Measurements from ENCODE around the gene EEFSEC. TPM values are rescaled to one million over a fixed set of nuclear protein-coding genes. Genes with fewer than 3 reads are reported as not detected.

EEFSEC gene
- total RNA-seq, 1 donor from 2014 or later, result 6.1 TPM

- no peak overlapping the region for H2AFZ ChIP-seq (ENCODE audit: low read depth, low read length)
- TF ChIP-seq CTCF (IDR thresholded peaks at IDR 0.05; ENCODE audit: insufficient read depth, low read depth, low read length), result no peak
- Mint-ChIP-seq H3K27ac (ENCODE audit: unreplicated experiment) (no peak overlapping the region), H3K4me1 (ENCODE audit: low read depth, unreplicated experiment) (peaks cover 17% of the 10 kb centered on the region), H3K27me3 (ENCODE audit: low read depth, unreplicated experiment) (peaks cover 9% of the 10 kb centered on the region), H3K9me3 (ENCODE audit: unreplicated experiment) (no peaks in the 10 kb centered on the region), H3K36me3 (ENCODE audit: low read depth, unreplicated experiment) (peaks cover 10% of the 10 kb centered on the region), H3K4me3 (ENCODE audit: unreplicated experiment) (no peak overlapping the region)
- no peaks in the 10 kb centered on the region for H4K20me1 ChIP-seq (ENCODE audit: insufficient read depth, low read length)
- no peaks in the 10 kb centered on the region for H3K27me3 ChIP-seq (ENCODE audit: insufficient read depth, low read length)
- H3K4me1 ChIP-seq (ENCODE audit: insufficient read depth, low read length), result peaks cover 28% of the 10 kb centered on the region
- H3K9ac ChIP-seq (ENCODE audit: low read length), result no peak overlapping the region
- no peak overlapping the region for H3K4me3 ChIP-seq (ENCODE audit: insufficient read depth, low read depth, low read length)
- DNase-seq (ENCODE audit: low read depth) (no peak), FAIRE-seq (no peak)
- H3K79me2 ChIP-seq (ENCODE audit: insufficient read depth, low read length), result no peaks in the 10 kb centered on the region
- no peak overlapping the region for H3K27ac ChIP-seq (ENCODE audit: low read depth, low read length)
- H3K4me2 ChIP-seq (ENCODE audit: low read length), result no peak overlapping the region
- H3K9me3 ChIP-seq (ENCODE audit: insufficient read depth, low read depth, low read length), result no peaks in the 10 kb centered on the region
- no peaks in the 10 kb centered on the region for H3K36me3 ChIP-seq (ENCODE audit: insufficient read depth, low read length)
These were observed 118.5 kb downstream of the EEFSEC start for GRCh38 chr3:128271536-128272332.

DNA sequence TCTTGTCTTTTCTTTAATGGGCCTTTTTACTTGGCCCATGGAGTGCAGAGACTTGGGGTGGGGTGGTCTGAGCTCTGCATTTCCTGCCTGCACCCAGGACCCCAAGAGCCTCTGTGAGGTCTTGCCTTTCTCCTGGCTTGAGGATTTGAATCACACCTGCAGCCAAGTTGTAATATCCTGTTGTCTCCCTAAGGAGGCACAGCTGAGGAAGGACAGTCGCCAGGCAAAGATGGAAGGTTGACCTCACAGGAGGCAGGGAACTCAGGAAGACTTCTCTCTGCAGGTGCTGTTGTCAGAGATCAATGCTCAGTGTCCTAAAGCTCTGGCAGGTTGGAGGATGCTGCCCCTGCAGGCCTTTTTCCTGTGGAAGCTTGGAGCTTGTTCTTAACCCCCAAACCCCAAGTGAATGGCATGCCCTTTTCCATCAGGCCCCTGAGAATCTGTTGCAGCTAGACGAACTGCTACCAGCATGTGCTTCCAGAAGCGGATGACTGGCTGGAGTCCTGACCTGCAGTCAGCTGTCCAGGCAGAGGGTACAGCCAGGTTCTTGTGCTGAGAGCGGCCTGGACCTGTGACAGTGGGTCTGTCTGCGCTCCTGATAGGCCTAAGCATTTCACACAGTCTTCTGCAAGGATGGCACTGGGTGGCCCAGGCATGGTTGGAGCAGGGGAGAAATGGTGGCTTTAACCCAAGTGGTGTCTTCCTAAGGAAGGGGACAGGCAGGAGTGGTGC is 120.0 kb downstream of the EEFSEC start:
- Histone ChIP-seq H3K9ac (ENCODE audit: low read length) (no peak overlapping the region), H3K4me2 (ENCODE audit: low read length) (no peak overlapping the region), H3K79me2 (ENCODE audit: insufficient read depth, low read length) (no peaks in the 10 kb centered on the region), H3K27ac (ENCODE audit: low read depth, low read length) (no peak overlapping the region), H3K9me3 (ENCODE audit: insufficient read depth, low read depth, low read length) (no peaks in the 10 kb centered on the region), H4K20me1 (ENCODE audit: insufficient read depth, low read length) (no peaks in the 10 kb centered on the region), H3K27me3 (ENCODE audit: insufficient read depth, low read length) (no peaks in the 10 kb centered on the region), H3K4me3 (ENCODE audit: insufficient read depth, low read depth, low read length) (no peak overlapping the region), H3K4me1 (ENCODE audit: insufficient read depth, low read length) (peaks cover 35% of the 10 kb centered on the region), H2AFZ (ENCODE audit: low read depth, low read length) (no peak overlapping the region), H3K36me3 (ENCODE audit: insufficient read depth, low read length) (no peaks in the 10 kb centered on the region)
- H3K36me3 Mint-ChIP-seq (ENCODE audit: low read depth, unreplicated experiment), result peaks cover 10% of the 10 kb centered on the region
- peaks cover 14% of the 10 kb centered on the region for H3K27me3 Mint-ChIP-seq (ENCODE audit: low read depth, unreplicated experiment)
- peaks cover 2% of the 10 kb centered on the region for H3K9me3 Mint-ChIP-seq (ENCODE audit: unreplicated experiment)
- TF ChIP-seq CTCF (IDR thresholded peaks at IDR 0.05; ENCODE audit: insufficient read depth, low read depth, low read length) (no peak), EZH2 (IDR thresholded peaks at IDR 0.05; ENCODE audit: insufficient read depth, low read length) (no peak)
- H3K4me1 Mint-ChIP-seq (ENCODE audit: low read depth, unreplicated experiment), result peaks cover 17% of the 10 kb centered on the region
- DNase-seq (ENCODE audit: low read depth), result no peak
- FAIRE-seq, result no peak
- no peak overlapping the region for H3K27ac Mint-ChIP-seq (ENCODE audit: unreplicated experiment)
- no peak overlapping the region for H3K4me3 Mint-ChIP-seq (ENCODE audit: unreplicated experiment)
